GM08714 (cell line): ENCODE data around the gene HCRTR1.

ENCODE experiments used
- H3K4me3 ChIP-seq: fragments of 200-500 bp; sonication (Bioruptor generic); 2 replicates; pipeline ENCODE4 v1.5.1; 2014; ENCODE audit warnings: mild to moderate bottlenecking, low read length, inconsistent platforms
- ZNF274 ChIP-seq: IDR thresholded peaks from 2 replicates; pipeline ENCODE4 v1.6.1; 2012; ENCODE audit warnings: mild to moderate bottlenecking, low read depth, low read length

The HCRTR1 gene

GRCh38 chr1:31617218-31617915 is at the start of gene HCRTR1:
HCRTR1 (plus strand) TSS chr1:31617689; CDS start chr1:31619193, 1,504 bp downstream.
- peak within 1 kb of the TSS; percentile 51 for H3K4me3 ChIP-seq
- no peak for TF ChIP-seq ZNF274

DNA sequence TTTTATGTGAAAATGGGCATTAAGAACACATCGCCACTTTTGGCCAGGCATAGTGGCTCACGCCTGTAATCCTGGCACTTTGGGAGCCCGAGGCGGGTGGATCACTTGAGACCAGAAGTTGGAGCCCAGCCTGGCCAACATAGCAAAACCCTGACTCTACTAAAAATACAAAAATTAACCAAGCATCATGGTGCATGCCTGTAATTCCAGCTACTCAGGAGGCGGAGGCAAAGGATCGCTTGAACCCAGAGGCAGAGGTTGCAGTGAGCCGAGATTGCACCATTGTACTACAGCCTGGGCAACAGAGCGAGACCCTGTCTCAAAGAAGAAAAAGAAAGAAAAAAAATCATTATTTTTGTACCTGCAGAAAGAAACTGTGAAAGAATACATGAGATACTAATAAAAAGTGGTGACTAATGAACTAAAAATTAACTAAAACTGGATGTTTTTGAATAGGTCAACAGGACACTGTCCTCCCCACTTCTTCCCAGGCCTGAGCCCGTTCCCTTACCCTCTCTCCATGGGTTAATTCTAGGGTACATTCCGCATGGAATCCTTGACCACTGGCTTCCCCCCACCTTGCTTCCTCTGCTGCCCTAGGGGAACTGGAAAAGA is 49.4 kb upstream of the HCRTR1 start:
- H3K4me3 ChIP-seq, result no peak overlapping the region
- TF ChIP-seq ZNF274, result no peak

DNA sequence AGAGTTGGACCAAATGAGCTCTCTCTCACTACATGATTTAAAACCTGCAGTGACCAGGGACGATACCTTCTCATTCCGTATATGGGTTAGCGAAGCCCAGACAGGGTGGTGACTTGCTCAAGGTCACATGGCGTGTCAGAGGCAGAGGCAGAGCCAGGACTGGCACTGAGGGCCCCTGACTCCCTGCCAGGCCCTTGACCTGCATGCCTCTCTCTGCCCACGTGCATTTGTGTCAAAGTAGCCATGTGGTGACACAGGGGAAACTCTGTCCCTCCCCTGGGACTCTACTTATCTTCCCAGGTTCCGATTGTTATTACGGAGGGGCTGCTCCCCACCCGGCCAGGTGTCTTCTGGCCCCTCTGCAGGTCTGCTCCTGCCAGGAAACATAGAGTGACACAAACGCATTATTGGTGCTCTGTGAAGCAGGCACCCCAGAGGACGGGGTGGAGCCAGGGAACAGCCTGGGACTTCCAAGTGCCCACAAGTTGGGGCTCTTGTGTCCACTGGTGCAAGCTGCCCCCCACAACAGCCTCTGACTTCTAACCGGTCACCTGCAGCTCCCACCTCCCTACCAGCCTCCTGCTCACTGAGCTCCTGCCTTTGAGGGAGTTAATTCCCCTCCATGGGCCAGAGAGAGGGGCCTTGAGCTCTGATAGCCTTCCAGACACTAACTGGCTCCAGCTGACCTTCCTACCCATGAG is 48.4 kb upstream of the HCRTR1 start:
- TF ChIP-seq ZNF274, result no peak

GRCh38 chr1:31569596-31570173 is 47.8 kb upstream of the HCRTR1 start:
- TF ChIP-seq ZNF274, result no peak
- H3K4me3 ChIP-seq, result no peak overlapping the region

More for the DNA sequence above, 48.4 kb upstream of the HCRTR1 start:
- H3K4me3 ChIP-seq, result no peak overlapping the region

GRCh38 chr1:31570228-31570627 is 47.3 kb upstream of the HCRTR1 start:
- H3K4me3 ChIP-seq, result no peak overlapping the region
- TF ChIP-seq ZNF274, result no peak

DNA sequence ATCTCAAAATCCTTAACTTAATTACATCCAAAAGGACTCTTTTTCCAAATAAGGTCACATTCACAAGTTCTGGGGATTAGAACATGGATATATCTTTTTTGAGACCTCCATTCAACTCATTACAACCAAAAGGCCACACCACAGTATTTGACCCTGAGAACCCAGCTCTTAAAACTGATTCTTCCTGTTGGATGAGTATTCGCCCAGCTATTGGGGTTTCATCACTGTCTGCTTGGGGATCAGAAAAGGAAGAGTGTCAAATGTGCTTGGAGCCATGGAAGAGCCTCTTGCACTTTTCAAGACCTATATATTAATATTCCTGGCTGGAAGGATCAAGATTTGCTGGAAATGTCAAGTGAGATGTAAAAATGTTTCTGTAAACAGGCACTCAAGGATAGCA is 46.6 kb upstream of the HCRTR1 start:
- H3K4me3 ChIP-seq, result no peak overlapping the region
- no peak for TF ChIP-seq ZNF274

- no peak overlapping the region for H3K4me3 ChIP-seq
- no peak for TF ChIP-seq ZNF274
These were observed 45.9 kb upstream of the HCRTR1 start for GRCh38 chr1:31571340-31572295.

DNA sequence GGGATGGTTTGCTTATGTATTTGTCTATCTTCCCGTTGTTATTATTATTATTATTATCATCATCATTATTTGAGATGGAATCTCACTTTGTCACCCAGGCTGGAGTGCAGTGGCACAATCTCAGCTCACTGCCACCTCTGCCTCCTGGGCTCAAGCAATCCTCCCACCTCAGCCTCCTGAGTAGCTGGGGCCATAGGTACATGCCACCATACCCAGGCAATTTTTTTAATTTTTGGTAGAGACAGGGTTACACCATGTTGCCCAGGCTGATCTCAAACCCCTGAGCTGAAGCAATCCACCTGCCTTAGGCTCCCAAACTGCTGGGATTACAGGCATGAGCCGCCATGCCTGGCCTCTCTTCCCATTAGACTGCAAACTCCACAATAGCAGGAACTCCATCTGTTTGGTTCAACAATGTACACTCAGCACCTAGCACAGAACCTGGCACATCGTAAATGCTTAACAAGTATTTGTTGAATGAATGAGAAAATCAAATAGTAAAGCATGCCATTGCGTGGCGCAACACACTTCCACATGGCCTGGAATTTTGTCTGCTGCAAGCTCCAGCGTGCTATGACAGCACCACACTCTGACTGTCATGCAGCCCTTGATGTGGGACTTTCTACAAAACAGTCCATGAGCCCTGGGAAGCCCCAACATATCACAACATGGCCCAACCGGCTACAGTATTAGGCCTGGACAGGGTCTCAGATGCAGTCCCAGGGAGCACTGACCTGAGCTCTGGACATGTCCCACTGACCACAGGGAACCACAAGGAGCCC is 45.0 kb upstream of the HCRTR1 start:
- no peak overlapping the region for H3K4me3 ChIP-seq
- no peak for TF ChIP-seq ZNF274

GRCh38 chr1:31573261-31573660 is 44.2 kb upstream of the HCRTR1 start:
- no peak for TF ChIP-seq ZNF274
- no peak overlapping the region for H3K4me3 ChIP-seq

GRCh38 chr1:31574749-31575368 is 42.6 kb upstream of the HCRTR1 start:
- no peak for TF ChIP-seq ZNF274
- H3K4me3 ChIP-seq, result no peak overlapping the region

DNA sequence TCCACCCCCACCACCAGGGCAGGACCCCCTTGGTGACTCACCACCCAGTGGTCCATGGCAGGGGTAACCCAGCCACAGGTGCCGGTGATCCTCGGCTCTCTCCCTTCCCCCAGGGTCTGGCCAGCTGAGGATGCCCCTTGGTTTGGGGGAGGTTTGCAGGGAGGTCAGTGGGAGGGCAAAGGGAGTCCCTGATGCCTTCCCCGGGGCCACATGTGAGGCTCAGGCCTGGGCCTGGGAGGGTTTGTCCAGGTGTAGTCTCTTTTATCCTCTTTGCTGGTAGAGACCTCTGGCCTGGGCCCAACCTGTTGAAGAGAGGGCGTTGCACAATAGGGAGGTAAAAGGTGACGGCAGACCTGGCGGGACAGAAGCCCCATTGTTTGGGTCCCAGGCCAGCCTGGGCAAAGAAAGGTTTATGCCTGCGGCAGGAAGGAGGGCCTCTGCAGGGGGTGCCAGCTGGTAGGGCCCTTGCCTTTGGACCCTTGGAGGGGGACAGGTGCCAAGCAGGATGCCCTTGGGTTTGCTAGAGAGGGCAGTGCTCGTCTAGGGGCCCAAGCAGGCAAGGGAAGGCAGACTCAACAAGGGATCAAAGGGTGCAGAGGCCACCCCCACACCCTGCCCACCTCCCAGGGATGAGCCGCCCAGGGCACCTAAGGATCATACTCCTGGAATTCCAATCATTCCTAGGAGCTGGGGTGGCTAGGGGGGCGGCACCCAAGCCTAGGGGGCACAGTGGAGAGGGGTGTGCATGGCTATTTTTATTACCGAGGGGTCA is 41.9 kb upstream of the HCRTR1 start:
- TF ChIP-seq ZNF274, result no peak

GRCh38 chr1:31576201-31576669 is 41.3 kb upstream of the HCRTR1 start, which contains the start of gene TINAGL1:
TINAGL1 (plus strand) TSS chr1:31576515; CDS start chr1:31577149, 634 bp downstream.
- TF ChIP-seq ZNF274, result no peak
- no peak within 1 kb of the TSS for H3K4me3 ChIP-seq

More for the DNA sequence above, 41.9 kb upstream of the HCRTR1 start:
- H3K4me3 ChIP-seq, result no peak overlapping the region
